Muscle layer of duodenum (tissue), 2 donors: Measurements from ENCODE around the gene CHN1.

Source experiments
- H3K27ac ChIP-seq: one replicate; pipeline ENCODE4 v1.7.0; 2013; ENCODE audit warnings: mild to moderate bottlenecking, low read length
- H3K27me3 ChIP-seq: one replicate; pipeline ENCODE4 v1.7.0; 2013; ENCODE audit warnings: low read depth, mild to moderate bottlenecking, control low read depth, low read length
- H3K36me3 ChIP-seq, 2 donors: one replicate each; pipeline ENCODE4 v1.7.0; 2013; ENCODE audit warnings: low read length in 2 of 2, control low read depth in 1 of 2, mild to moderate bottlenecking in 1 of 2; ENCODE audit not compliant: insufficient read depth in 2 of 2, control insufficient read depth in 1 of 2
- H3K4me1 ChIP-seq, 2 donors: one replicate each; pipeline ENCODE4 v1.7.0; 2013; ENCODE audit warnings: low read length in 2 of 2, mild to moderate bottlenecking in 2 of 2, control low read depth in 1 of 2, moderate library complexity in 1 of 2; ENCODE audit not compliant: insufficient read depth in 2 of 2, control insufficient read depth in 1 of 2
- H3K4me3 ChIP-seq, 2 donors: one replicate each; pipeline ENCODE4 v1.7.0; 2013; ENCODE audit warnings: low read length in 2 of 2, low read depth in 1 of 2, mild to moderate bottlenecking in 1 of 2
- H3K9me3 ChIP-seq, 2 donors: one replicate each; pipeline ENCODE4 v1.7.0; 2013; ENCODE audit warnings: low read length in 2 of 2, control low read depth in 1 of 2, mild to moderate bottlenecking in 1 of 2; ENCODE audit not compliant: control insufficient read depth in 1 of 2
- donor health status: healthy.

CHN1 gene

DNA sequence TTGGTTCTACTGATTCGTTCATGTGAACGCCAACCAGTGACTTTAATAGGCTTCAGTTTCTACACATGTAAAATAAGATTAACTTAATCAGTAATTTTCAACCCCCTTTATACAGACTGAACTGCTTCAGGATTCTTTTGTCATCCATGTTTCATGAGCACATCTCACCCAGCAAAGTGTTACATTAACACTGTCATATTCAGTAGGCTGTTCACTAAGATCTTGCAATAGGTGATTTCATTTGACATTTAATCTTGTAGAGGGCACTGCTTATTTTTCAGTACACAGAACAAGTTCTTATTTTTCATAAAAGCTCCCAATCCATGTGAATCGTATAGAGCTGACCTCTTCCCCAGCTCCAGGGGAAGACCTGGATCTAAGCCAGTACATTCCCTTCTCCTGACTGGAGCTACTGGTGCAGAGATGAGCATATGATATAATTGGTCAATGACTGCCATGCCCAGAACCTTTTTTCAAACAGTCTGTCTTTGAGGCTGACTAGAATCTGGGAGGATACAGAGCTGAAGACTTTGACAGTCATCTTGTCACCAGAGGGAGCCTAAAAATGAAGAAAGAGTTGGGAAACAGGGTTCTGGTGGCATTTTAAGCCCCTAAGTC is 168.7 kb downstream of the CHN1 start:
- H3K9me3 ChIP-seq, result no peaks in the 10 kb centered on the region
- no peak overlapping the region for H3K27ac ChIP-seq
- H3K4me3 ChIP-seq, result no peak overlapping the region

DNA sequence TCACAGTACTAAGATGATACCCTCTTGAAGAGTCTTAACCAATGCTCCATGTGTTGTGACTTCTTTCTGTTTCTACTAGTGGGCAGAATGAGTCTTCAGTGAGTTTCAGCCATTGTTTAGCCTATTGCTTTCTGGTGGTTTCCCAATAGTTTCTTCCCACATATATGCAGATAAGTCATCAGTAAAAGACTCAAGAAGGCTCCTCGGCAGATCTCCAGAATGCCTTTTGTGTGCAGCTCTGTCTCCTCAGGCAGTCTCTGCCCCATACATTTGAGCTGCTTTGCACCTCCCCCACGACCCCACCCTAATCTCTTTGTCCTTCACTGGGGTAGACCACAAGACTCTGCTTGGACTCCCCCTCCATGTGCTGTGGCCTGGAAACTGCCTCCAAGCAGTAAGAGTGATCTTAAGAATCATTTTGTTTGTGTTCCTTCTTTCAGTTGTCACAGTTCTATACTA is 169.4 kb downstream of the CHN1 start:
- Histone ChIP-seq H3K9me3 (no peaks in the 10 kb centered on the region), H3K27ac (no peak overlapping the region), H3K36me3 (no peaks in the 10 kb centered on the region), H3K4me1 (peaks cover 4 to 9% of the 10 kb centered on the region in 2 donors), H3K27me3 (no peaks in the 10 kb centered on the region), H3K4me3 (no peak overlapping the region)

More for the DNA sequence above, 168.7 kb downstream of the CHN1 start:
- H3K27me3 ChIP-seq, result no peaks in the 10 kb centered on the region
- no peaks in the 10 kb centered on the region for H3K36me3 ChIP-seq
- H3K4me1 ChIP-seq, result peaks cover 4 to 9% of the 10 kb centered on the region in 2 donors

DNA sequence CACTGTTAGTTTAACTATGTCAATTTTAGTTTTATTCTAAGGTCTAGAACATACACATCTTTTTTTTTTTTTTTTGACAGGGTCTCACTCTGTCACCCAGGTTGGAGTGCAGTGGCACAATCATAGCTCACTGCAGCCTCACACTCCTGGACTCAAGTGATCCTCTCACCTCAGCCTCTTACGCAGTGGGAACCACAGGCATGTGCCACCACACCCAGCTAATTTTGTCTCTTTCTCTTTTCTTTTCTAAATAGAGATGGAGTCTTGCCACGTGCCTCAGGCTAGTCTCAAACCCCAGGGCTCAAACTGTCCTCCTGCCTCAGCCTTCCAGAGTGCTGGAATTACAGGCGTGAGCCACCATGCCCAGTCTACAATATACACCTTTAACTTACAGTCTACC is 171.4 kb downstream of the CHN1 start:
- Histone ChIP-seq H3K36me3 (no peaks in the 10 kb centered on the region), H3K27ac (no peak overlapping the region), H3K4me1 (peaks cover 4 to 13% of the 10 kb centered on the region in 2 donors), H3K4me3 (no peak overlapping the region), H3K9me3 (no peaks in the 10 kb centered on the region), H3K27me3 (no peaks in the 10 kb centered on the region)

DNA sequence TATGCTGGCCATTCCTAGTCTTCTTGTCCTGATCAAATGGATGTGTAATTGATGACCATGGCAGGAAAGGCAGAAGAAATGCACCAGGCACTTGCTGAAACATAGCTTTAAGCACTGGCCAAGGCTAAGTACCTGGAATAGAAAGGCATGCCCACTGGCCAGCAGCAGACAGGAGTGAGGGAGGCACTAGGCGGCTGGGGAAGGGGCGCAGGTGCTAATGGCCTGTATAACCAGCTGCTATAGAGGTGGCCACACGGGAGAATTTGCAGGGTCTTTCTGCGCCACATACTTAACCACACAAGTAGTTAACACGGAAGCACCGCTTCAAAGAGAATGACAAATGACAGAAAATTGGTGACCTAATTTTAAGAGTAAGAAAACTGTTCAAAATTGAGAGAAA is 174.6 kb downstream of the CHN1 start:
- Histone ChIP-seq H3K27ac (no peak overlapping the region), H3K4me1 (peaks cover 0 to 20% of the 10 kb centered on the region in 2 donors), H3K4me3 (no peak overlapping the region), H3K9me3 (no peaks in the 10 kb centered on the region), H3K36me3 (no peaks in the 10 kb centered on the region), H3K27me3 (no peaks in the 10 kb centered on the region)

DNA sequence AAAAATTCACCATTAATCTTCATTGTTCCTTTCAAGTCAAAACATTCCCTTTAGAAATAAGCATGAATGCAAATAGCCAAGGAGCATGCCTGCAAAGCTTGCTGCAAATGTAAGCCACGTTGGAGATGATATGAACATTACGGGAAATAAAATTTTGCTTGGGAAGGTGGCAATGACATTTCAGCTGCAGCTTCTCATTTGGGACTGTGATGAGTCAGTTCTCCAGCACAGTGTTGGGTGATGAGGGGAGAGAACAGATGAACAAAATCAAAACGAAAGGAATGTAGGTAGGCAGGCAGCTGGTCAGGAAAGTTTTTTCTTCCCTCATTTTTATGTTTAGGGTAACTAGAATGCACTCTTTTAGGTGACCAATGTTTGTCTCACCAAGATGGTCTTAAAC is 175.6 kb downstream of the CHN1 start:
- Histone ChIP-seq H3K27ac (no peak overlapping the region), H3K36me3 (no peaks in the 10 kb centered on the region), H3K27me3 (no peaks in the 10 kb centered on the region), H3K9me3 (no peaks in the 10 kb centered on the region), H3K4me3 (no peak overlapping the region), H3K4me1 (peaks cover 0 to 20% of the 10 kb centered on the region in 2 donors)

DNA sequence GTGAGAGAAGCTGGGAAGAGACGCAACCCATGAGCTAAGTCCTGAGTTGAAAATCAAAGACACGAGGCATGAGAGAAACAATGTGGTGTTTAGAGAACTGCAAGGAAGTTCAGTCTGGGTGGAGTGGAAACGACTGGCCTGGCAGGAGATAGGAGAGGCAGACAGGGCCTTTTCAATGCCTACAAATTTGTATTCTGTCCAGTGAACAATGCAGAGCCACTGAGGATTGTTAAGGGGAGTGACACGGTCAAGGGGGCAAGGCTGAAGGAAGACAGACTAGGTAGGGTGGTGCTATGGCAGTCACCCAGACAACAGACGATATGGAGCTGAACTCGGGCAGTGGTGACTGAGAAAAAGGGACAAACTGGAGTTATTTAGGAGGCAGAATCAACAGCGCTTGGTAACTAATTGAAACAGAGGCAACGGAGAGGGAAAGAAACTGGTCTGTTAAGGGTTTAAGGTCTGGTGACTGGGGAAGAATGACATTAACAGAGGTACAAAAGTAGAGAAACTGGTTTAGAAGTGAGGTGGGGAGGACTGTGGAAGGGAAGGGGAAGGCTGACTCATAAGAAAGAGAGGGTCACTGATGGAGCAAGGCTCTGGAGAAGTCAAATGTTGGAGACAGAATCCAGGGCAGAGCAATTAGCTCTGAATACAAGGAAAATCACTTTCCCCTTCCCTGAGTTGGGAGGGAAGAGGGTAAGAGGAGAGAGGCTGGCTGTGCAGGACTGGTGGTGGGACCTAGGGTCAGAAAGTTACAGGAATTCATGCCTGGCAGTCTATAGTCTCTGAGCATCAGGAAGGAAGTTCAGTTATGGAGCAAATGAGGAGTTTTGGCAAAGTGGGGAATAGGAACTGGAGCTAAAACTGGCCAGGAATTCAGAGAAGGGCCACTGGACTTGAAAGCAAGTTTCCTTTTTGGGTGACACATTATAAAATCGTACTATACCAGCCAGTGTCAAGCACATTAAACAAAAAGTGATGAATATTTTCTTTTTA is 177.5 kb downstream of the CHN1 start:
- no peaks in the 10 kb centered on the region for H3K27me3 ChIP-seq
- peak overlapping the region in 1 of 2 donors; percentile 12 for H3K4me3 ChIP-seq
- no peaks in the 10 kb centered on the region for H3K9me3 ChIP-seq

DNA sequence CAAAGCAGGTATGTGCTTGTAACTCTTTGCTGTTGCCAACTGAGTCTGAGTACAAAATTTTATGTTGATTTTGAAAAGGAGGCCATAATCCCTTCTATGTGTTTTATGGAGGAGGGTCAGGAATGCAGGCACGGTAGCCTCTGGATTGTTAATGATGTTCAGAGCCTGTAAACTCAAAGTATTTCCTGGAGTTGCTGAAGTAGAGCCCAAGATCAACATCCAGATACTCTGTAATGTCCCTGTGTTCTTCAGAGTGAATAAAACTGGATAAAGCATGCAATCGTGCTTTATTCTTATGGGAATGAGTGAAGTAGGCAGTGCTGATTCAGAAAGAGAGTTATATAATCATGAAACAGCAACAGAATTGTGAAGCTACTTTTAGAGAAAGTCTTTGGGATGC is 179.1 kb downstream of the CHN1 start:
- no peaks in the 10 kb centered on the region for H3K27me3 ChIP-seq
- H3K27ac ChIP-seq, result no peak overlapping the region
- no peak overlapping the region for H3K4me3 ChIP-seq
- H3K36me3 ChIP-seq, result no peaks in the 10 kb centered on the region
- peaks cover 0 to 20% of the 10 kb centered on the region in 2 donors for H3K4me1 ChIP-seq
- no peaks in the 10 kb centered on the region for H3K9me3 ChIP-seq

More for the DNA sequence above, 177.5 kb downstream of the CHN1 start:
- Histone ChIP-seq H3K27ac (peak overlapping the region; percentile 71), H3K4me1 (peaks cover 0 to 20% of the 10 kb centered on the region in 2 donors), H3K36me3 (no peaks in the 10 kb centered on the region)

DNA sequence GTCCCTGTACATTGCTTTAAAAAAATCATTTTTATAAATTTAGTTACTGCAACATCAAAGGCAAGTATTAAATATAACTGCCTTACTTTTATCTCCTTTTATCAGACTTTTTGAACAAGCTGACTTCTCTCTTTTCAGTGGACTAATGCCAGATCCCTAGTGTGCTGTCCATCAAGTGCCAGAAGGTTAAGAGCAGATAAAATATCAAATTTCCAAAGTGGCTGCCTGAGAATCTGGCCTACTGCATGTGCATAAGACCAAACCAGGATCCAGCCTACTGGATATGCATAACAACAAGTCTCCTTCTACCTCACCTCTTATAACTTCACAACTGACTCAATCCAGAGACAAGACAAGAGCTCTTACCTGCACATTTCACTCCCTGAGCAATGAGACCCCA is 181.1 kb downstream of the CHN1 start:
- H3K4me1 ChIP-seq, result peaks cover 0 to 20% of the 10 kb centered on the region in 2 donors
- H3K27me3 ChIP-seq, result no peaks in the 10 kb centered on the region
- H3K4me3 ChIP-seq, result no peak overlapping the region
- H3K36me3 ChIP-seq, result no peaks in the 10 kb centered on the region
- no peaks in the 10 kb centered on the region for H3K9me3 ChIP-seq
- no peak overlapping the region for H3K27ac ChIP-seq

GRCh38 chr2:174821628-174822027 is 183.6 kb downstream of the CHN1 start:
- Histone ChIP-seq H3K4me3 (no peak overlapping the region), H3K27me3 (no peaks in the 10 kb centered on the region), H3K9me3 (no peaks in the 10 kb centered on the region), H3K4me1 (peaks cover 0 to under 1% of the 10 kb centered on the region in 2 donors), H3K27ac (no peak overlapping the region), H3K36me3 (no peaks in the 10 kb centered on the region)

- H3K27ac ChIP-seq, result no peak overlapping the region
- H3K36me3 ChIP-seq, result no peaks in the 10 kb centered on the region
- H3K9me3 ChIP-seq, result no peaks in the 10 kb centered on the region
- no peaks in the 10 kb centered on the region for H3K27me3 ChIP-seq
- no peaks in the 10 kb centered on the region for H3K4me1 ChIP-seq
- no peak overlapping the region for H3K4me3 ChIP-seq
These were observed 184.8 kb downstream of the CHN1 start for GRCh38 chr2:174820361-174820760.

DNA sequence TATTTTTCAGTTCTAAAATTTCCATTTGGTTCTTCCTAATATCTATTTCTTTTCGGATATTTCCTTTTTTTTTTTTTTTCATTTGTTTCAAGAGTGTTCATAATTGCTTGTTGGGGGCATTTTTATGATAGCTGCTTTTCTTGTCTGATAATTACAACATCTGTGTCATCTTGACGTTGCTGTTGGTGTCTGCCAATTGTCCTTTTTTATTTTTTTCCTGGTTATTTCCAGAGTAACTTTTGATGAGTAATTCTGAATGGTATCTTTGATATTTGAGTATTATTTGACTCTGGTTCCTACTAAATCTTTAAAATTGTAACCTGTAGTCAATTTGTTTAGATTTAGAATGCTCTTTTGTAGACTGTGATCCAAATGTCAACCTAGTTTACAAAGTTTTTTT is 189.7 kb downstream of the CHN1 start:
- no peaks in the 10 kb centered on the region for H3K27me3 ChIP-seq
- H3K9me3 ChIP-seq, result no peaks in the 10 kb centered on the region
- no peak overlapping the region for H3K27ac ChIP-seq
- no peaks in the 10 kb centered on the region for H3K4me1 ChIP-seq
- H3K36me3 ChIP-seq, result peaks cover 0 to 7% of the 10 kb centered on the region in 2 donors
- no peak overlapping the region for H3K4me3 ChIP-seq
